GM18505 (cell line): ENCODE measurements around the gene ITPR2.

ENCODE experiments used
- ATAC-seq: cut with Tn5 transposase; IDR thresholded peaks from one replicate; pipeline ENCODE4 v1.9.1; 2021; ENCODE audit not compliant: unreplicated experiment
- POLR2A ChIP-seq: IDR thresholded peaks from 4 replicates; pipeline ENCODE4 v1.6.1; 2011; ENCODE audit warnings: borderline replicate concordance; ENCODE audit not compliant: insufficient read depth, insufficient read length; ENCODE audit errors: extremely low read depth

ITPR2 gene

DNA sequence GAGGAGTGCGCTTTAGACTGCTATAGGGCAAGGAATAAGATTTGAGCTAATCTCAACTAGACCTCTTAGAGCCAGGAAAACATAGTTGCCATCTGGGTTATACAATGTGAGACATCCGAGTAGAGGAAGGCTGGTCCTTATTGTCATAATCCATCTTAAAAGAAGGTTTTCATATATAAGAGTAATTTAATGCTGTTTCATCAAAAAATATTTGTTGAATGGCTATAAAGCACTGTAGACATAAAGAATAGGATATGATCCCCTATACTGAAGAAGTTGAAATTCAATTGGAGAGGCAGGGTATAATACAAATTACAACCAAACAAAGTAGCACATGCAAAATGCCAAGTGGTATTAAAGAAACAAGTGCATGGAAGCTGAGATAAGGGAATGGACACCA lies 343.1 kb downstream of the ITPR2 start:
- no peak for ATAC-seq
- TF ChIP-seq POLR2A = no peak

GRCh38 chr12:26488351-26488750 lies 344.6 kb downstream of the ITPR2 start:
- ATAC-seq = no peak
- no peak for TF ChIP-seq POLR2A

DNA sequence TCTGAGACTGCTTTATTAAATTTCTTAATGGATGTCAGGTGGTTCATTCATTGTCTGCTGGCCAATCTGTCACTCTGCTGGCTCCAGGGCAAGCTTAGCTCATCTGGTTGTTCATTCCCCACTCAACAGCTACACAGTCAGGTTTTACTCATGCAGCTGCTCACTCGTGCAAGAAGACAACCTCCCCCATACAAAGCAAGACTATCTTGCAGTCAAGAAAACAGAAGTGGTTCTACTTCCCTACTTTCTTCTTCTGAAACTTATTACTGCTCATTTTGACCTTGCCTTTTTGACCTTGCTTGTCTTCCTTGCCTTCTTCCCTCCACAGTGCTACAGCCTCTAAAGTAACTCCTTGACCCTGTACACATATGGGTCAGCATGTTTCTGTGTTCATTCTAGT lies 359.7 kb downstream of the ITPR2 start:
- no peak for TF ChIP-seq POLR2A
- ATAC-seq = peak; percentile 91

DNA sequence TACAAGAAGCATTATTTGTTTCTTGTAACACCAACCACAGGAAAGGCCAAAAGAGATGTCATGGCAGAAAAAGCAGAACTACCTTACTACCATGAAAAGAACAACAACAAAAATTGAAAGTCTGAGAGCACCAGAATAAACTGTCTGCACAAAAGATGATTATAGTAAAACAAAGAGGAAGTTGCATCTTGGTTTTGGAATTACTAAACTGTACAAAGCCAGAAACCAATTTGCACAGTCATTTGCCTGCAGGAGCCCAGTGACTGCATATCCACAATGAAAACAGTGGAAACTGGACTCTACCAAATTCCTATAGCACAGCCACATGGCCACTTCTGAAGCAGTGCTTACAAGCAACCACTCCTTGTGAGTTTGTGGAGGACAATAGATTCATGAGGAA lies 361.4 kb downstream of the ITPR2 start:
- TF ChIP-seq POLR2A = no peak
- ATAC-seq = peak; percentile 72

- no peak for TF ChIP-seq POLR2A
- ATAC-seq = no peak
Measured at GRCh38 chr12:26469421-26470180, 363.4 kb downstream of the ITPR2 start.

DNA sequence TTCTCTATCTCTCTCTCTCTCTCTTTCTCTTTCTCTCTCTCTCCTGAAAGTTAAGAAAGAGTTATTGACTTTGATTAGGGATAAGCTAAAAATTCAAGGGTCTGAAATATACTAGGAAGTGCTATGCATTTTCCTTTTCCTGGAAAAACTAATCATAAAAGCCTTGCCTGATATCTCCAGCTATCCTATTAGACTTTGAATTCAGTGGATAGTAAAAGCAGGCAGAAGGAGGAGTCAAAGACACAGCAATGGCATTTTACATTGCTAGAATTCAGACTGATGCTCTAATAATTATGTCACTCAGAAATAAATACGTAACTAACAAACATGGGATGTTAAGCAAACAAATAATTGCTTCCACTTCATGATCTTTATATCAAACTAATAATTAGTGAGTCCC lies 365.6 kb downstream of the ITPR2 start:
- no peak for TF ChIP-seq POLR2A
- no peak for ATAC-seq

DNA sequence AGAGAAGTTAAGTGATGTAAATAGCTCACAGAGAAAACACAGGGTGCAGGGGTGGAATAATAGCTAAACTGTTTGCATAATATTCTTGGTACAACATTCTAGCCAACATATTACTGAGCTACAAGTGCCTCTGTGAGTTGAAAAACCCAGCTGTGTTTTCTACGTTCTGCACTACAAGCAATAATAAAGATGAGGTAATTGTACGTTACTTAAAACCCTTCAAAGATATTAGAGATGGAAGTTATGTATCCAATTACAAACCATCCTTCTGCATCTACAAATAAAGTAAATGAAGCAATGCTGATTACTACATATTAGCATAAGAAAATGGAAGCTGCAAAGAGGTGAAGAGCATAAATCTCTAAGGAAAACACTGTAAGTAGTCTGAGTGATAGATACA lies 366.3 kb downstream of the ITPR2 start:
- TF ChIP-seq POLR2A = no peak
- ATAC-seq = no peak

DNA sequence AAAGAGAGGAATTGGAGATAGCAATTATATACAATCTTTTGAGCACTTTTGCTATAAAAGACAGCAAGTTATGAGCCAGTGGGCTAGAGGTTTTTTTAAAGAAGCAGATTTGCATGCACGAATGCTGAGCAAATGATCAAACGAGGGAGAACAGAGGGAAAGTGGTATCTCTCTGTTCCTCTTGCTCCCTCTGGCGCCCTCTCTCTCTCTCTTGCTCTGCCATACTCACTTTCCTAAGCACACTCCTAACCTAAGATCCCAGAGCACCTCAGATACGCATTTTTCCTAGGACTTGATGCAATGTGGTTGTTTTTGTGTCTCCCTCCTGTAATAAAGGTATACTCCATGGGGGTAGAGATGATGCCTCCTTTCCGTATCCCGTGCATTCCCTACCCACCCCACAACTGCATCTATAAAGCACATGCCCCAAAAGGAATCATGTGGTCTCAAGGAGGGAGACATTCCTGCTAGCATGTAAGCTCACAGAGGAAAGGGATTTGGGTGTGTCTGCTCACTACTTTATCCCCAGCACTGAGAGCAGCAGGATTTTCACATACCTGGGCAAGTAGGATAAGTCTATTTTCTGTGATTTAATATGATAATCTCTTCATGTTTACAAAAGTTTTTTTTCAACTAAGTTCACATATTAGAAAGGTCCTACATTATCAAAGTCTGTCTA lies 367.4 kb downstream of the ITPR2 start:
- ATAC-seq = no peak
- TF ChIP-seq POLR2A = no peak

DNA sequence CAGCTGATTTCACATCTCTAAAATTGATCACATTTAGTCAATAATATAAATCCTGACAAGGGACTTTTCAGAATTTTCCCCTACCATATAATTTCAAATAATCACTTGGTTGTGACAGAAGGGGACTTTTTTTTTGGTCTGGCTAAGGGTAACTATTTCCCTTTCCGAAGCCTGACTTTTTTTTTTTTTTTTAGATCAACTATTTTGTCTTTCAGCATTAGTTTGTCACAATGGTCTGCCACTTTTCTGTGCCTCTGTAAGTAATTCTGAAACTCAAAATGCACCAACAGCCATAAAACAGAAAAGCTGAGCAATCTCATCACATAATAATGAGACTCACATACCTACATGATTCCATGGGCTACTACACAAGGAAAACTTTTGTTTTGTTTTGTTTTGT lies 371.2 kb downstream of the ITPR2 start:
- ATAC-seq = peak; percentile 38
- TF ChIP-seq POLR2A = no peak

DNA sequence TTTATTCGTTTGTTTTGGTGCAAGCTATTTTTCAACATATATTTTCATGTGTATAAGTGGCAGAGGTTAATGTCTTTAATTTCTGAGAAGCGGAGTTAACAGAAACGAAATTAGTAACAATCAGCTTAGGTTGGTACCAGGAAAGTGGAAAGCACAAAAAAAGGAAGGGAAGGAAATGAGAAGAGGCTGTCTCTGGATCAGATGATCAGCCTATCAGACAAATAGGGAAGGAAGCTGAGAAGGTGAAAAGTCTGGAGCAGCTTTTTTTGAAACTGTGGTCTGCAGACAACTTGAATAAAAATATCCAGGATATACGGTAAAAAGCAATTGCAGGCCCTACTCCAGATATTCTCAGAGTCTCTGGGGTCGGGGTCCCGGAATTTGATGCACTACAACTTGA lies 372.6 kb downstream of the ITPR2 start:
- no peak for TF ChIP-seq POLR2A
- ATAC-seq = no peak

GRCh38 chr12:26455936-26456574 lies 376.9 kb downstream of the ITPR2 start:
- ATAC-seq = no peak
- TF ChIP-seq POLR2A = no peak

DNA sequence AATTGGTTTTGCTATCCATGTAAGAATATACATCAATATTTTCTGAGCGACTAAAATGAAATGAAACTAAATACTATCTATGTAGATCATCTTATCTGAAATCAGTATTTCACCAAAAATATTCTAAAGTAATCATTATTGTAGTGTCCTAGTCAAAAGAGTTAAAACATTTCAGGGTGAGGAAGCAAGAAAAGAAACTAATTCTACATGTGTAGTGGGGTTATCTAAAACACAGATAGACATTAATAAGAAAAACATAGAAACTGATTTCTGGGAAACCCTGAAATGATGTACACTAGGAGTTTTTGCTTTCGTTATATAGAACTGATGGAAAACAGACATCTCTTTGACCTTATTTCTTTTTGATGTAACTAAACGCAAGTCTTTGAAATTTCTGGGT lies 379.7 kb downstream of the ITPR2 start:
- ATAC-seq = no peak
- no peak for TF ChIP-seq POLR2A

DNA sequence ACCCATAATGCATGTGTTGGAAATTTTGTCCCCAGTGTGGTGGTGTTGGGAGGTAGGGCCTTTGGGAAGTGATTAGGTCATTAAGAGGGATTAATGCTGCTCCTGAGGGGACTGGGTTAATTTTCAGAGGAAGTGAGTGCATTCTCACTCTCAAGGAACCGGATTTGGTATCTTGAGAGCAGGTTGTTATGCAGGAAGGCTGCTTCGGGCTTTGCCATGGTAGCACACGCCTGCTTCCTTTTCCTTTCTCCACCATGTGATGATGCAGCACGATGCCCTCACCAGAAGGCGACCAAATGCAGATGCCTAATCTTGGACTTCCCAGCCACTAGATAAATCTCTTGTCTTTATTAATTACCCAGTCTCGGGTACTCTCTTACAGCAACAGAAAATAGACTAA lies 380.5 kb downstream of the ITPR2 start:
- no peak for ATAC-seq
- no peak for TF ChIP-seq POLR2A

DNA sequence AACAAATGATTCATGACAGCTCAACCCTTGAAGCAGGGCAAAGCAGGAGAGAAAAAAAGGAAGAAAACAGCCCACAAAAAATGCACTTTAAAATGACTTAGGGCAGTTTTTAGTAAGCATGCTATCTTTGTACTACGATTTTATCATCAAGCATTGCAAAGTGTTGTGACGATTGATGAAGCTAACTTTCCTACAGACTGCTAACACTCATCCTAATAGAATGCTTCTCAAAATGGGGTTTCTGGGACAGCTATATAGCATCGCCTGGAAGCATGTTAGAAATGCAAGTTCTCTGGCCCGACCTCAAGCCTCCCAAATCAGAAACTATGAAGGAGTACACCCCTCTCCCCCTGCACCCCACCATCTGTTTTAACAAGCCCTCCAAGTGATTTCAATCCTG lies 381.2 kb downstream of the ITPR2 start:
- no peak for ATAC-seq
- TF ChIP-seq POLR2A = no peak
